ENCODE data around the gene DPM3. TPM values are rescaled to one million over a fixed set of nuclear protein-coding genes. Genes with fewer than 3 reads are reported as not detected.
A peak's percentile ranks its signal among the peaks of the same experiment; 100 is the strongest.

Gene DPM3
- total and polyA plus RNA-seq, 9 of the 15 experiments (the other 6 are each of a cell fraction or from before 2014, with no cell fraction given): 3.7 to 120 (median 36.4) TPM

- TF ChIP-seq, protein P1, sequence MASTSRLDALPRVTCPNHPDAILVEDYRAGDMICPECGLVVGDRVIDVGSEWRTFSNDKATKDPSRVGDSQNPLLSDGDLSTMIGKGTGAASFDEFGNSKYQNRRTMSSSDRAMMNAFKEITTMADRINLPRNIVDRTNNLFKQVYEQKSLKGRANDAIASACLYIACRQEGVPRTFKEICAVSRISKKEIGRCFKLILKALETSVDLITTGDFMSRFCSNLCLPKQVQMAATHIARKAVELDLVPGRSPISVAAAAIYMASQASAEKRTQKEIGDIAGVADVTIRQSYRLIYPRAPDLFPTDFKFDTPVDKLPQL (IDR thresholded peaks at IDR 0.05; ENCODE audit: extremely low read depth, insufficient read length): no peak
- TF ChIP-seq BRF2 (IDR thresholded peaks at IDR 0.05; ENCODE audit: borderline replicate concordance, insufficient read depth, insufficient read length) (no peak), PHF8 (IDR thresholded peaks at IDR 0.05; ENCODE audit: borderline replicate concordance, low read length) (0 out of 2 replicates have a peak, but pooled peaks have one; percentile 15), RFX1 (IDR thresholded peaks at IDR 0.05) (no peak), ZFP1 (CRISPR knock-in tag; IDR thresholded peaks at IDR 0.05) (no peak), E2F3 (CRISPR knock-in tag; IDR thresholded peaks at IDR 0.05) (no peak), ZNF282 (CRISPR knock-in tag; IDR thresholded peaks at IDR 0.05) (no peak), ELF2 (CRISPR knock-in tag; IDR thresholded peaks at IDR 0.05) (no peak), FIP1L1 (IDR thresholded peaks at IDR 0.05; ENCODE audit: low read depth, low read length, poor library complexity, severe bottlenecking) (no peak), SREBF1 (IDR thresholded peaks at IDR 0.05; ENCODE audit: borderline replicate concordance, low read depth, low read length) (no peak), ZNF75A (CRISPR knock-in tag; IDR thresholded peaks at IDR 0.05) (no peak), GABPB2 (CRISPR knock-in tag; conservative IDR thresholded peaks at IDR 0.05) (no peak), HNRNPLL (IDR thresholded peaks at IDR 0.05; ENCODE audit: low read depth, low read length, poor library complexity, severe bottlenecking) (peak; percentile 97), BACH1 (tag; IDR thresholded peaks at IDR 0.05) (no peak), ZNF79 (CRISPR knock-in tag; IDR thresholded peaks at IDR 0.05; ENCODE audit: low read depth) (no peak), DEAF1 (CRISPR knock-in tag; IDR thresholded peaks at IDR 0.05) (no peak), PREB (CRISPR knock-in tag; IDR thresholded peaks at IDR 0.05) (no peak), SRSF9 (IDR thresholded peaks at IDR 0.05; ENCODE audit: borderline replicate concordance, low read depth, low read length) (no peak), PTTG1 (tag; IDR thresholded peaks at IDR 0.05; ENCODE audit: low read depth) (no peak), POLR2G (IDR thresholded peaks at IDR 0.05; ENCODE audit: low read depth, low read length) (peak; percentile 76)
- TF ChIP-seq, protein P2, sequence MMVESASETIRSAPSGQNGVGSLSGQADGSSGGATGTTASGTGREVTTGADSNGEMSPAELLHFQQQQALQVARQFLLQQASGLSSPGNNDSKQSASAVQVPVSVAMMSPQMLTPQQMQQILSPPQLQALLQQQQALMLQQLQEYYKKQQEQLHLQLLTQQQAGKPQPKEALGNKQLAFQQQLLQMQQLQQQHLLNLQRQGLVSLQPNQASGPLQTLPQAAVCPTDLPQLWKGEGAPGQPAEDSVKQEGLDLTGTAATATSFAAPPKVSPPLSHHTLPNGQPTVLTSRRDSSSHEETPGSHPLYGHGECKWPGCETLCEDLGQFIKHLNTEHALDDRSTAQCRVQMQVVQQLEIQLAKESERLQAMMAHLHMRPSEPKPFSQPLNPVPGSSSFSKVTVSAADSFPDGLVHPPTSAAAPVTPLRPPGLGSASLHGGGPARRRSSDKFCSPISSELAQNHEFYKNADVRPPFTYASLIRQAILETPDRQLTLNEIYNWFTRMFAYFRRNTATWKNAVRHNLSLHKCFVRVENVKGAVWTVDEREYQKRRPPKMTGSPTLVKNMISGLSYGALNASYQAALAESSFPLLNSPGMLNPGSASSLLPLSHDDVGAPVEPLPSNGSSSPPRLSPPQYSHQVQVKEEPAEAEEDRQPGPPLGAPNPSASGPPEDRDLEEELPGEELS (CRISPR knock-in tag; IDR thresholded peaks at IDR 0.05; ENCODE audit: borderline replicate concordance): no peak
Observed at GRCh38 chr1:155127105-155127966, 13.0 kb downstream of the DPM3 start, which contains the start of gene EFNA1 (continued).

Data from K562 (cell line).